ENCODE measurements around the gene RPL22. TPM values are rescaled to one million over a fixed set of nuclear protein-coding genes. Genes with fewer than 3 reads are reported as not detected.

The RPL22 gene
- total and polyA plus RNA-seq, 2 of the 13 experiments (the other 11 are each of a cell fraction or from before 2014, with no cell fraction given), result 214 to 545 TPM

GRCh38 chr1:6245086-6245868 lies 45.9 kb upstream of the RPL22 start (continued):
- TF ChIP-seq ZNF326 (CRISPR knock-in tag; IDR thresholded peaks at IDR 0.05; ENCODE audit: borderline replicate concordance) (peak; percentile 82; the same call in 1 of the 2 replicates), PLRG1 (conservative IDR thresholded peaks at IDR 0.05) (no peak), ZNF224 (CRISPR knock-in tag; IDR thresholded peaks at IDR 0.05) (0 out of 2 replicates have a peak, but pooled peaks have one; percentile 72), ATAD3A (CRISPR knock-in tag; IDR thresholded peaks at IDR 0.05) (peak; percentile 96; the same call in 1 of the 2 replicates), RNF219 (CRISPR knock-in tag; IDR thresholded peaks at IDR 0.05) (no peak), ZNF777 (CRISPR knock-in tag; IDR thresholded peaks at IDR 0.05) (peak; percentile 99), RFX1 (IDR thresholded peaks at IDR 0.05) (no peak), ZNF550 (CRISPR knock-in tag; IDR thresholded peaks at IDR 0.05; ENCODE audit: borderline replicate concordance) (0 out of 2 replicates have a peak, but pooled peaks have one; percentile 57), FOXK1 (CRISPR knock-in tag; IDR thresholded peaks at IDR 0.05; ENCODE audit: borderline replicate concordance, low read depth) (peak; percentile 75; the same call in 1 of the 2 replicates), REL (CRISPR knock-in tag; conservative IDR thresholded peaks at IDR 0.05) (peak; percentile 99), ATF6 (CRISPR knock-in tag; conservative IDR thresholded peaks at IDR 0.05) (peak; percentile 98), DPF2 (CRISPR knock-in tag; IDR thresholded peaks at IDR 0.05; ENCODE audit: borderline replicate concordance, low read depth) (no peak), STAT6 (CRISPR knock-in tag; IDR thresholded peaks at IDR 0.05; ENCODE audit: borderline replicate concordance) (no peak), TCF12 (IDR thresholded peaks at IDR 0.05) (no peak), TCF12 (CRISPR knock-in tag; IDR thresholded peaks at IDR 0.05) (peak; percentile 85), ZBTB7A (CRISPR knock-in tag; IDR thresholded peaks at IDR 0.05) (peak; percentile 93), KAT2B (IDR thresholded peaks at IDR 0.05; ENCODE audit: borderline replicate concordance, low read depth, low read length) (no peak), ZNF253 (CRISPR knock-in tag; IDR thresholded peaks at IDR 0.05; ENCODE audit: borderline replicate concordance) (peak; percentile 95), SRSF1 (optimal IDR thresholded peaks at IDR 0.05; ENCODE audit: low read depth, low read length) (no peak), THYN1 (CRISPR knock-in tag; IDR thresholded peaks at IDR 0.05; ENCODE audit: borderline replicate concordance, low read depth) (0 out of 2 replicates have a peak, but pooled peaks have one; percentile 44), ZNF615 (CRISPR knock-in tag; IDR thresholded peaks at IDR 0.05; ENCODE audit: borderline replicate concordance) (peak; percentile 90; the same call in 1 of the 2 replicates)
